HUES6 (cell line): ENCODE data around the gene EFNB3.

Experiments
- H3K27ac ChIP-seq: 2 replicates; pipeline ENCODE4 v1.7.0; 2013; ENCODE audit warnings: low read depth, mild to moderate bottlenecking, low read length, inconsistent platforms
- H3K27me3 ChIP-seq: 2 replicates; pipeline ENCODE4 v1.6.1; 2013; ENCODE audit warnings: low read length; ENCODE audit not compliant: control insufficient read depth, insufficient read depth
- H3K36me3 ChIP-seq: 2 replicates; pipeline ENCODE4 v1.6.1; 2013; ENCODE audit warnings: low read length; ENCODE audit not compliant: control insufficient read depth, insufficient read depth
- H3K4me1 ChIP-seq: 2 replicates; pipeline ENCODE4 v1.6.1; 2013; ENCODE audit warnings: low read length; ENCODE audit not compliant: control insufficient read depth, insufficient read depth
- H3K4me3 ChIP-seq: 2 replicates; pipeline ENCODE4 v1.5.1; 2013; ENCODE audit warnings: low read depth, low read length
- H3K9ac ChIP-seq: one replicate; pipeline ENCODE4 v1.6.1; 2013; ENCODE audit warnings: mild to moderate bottlenecking, low read length
- H3K9me3 ChIP-seq: 2 replicates; pipeline ENCODE4 v1.6.1; 2013; ENCODE audit warnings: low read depth, low read length; ENCODE audit not compliant: control insufficient read depth, insufficient read depth

EFNB3 gene

GRCh38 chr17:7750321-7750821 is 45.4 kb downstream of the EFNB3 start:
- Histone ChIP-seq H3K27me3 (no peaks in the 10 kb centered on the region), H3K9me3 (0 out of 2 replicates have a peak, but pooled peaks cover 3% of the 10 kb centered on the region), H3K9ac (no peak overlapping the region), H3K27ac (no peak overlapping the region), H3K36me3 (no peaks in the 10 kb centered on the region), H3K4me1 (0 out of 2 replicates have a peak, but pooled peaks cover 3% of the 10 kb centered on the region), H3K4me3 (no peak overlapping the region)

GRCh38 chr17:7754656-7755055 is 49.7 kb downstream of the EFNB3 start:
- Histone ChIP-seq H3K27ac (no peak overlapping the region), H3K36me3 (no peaks in the 10 kb centered on the region), H3K27me3 (peaks cover 7% of the 10 kb centered on the region; the same call in 1 of the 2 replicates)

GRCh38 chr17:7755095-7755890 is 50.3 kb downstream of the EFNB3 start:
- no peaks in the 10 kb centered on the region for H3K4me1 ChIP-seq
- no peak overlapping the region for H3K9ac ChIP-seq
- no peak overlapping the region for H3K4me3 ChIP-seq
- no peaks in the 10 kb centered on the region for H3K36me3 ChIP-seq
- H3K27ac ChIP-seq: no peak overlapping the region
- peaks cover 7% of the 10 kb centered on the region; the same call in 1 of the 2 replicates for H3K27me3 ChIP-seq
- H3K9me3 ChIP-seq: 0 out of 2 replicates have a peak, but pooled peaks cover 1% of the 10 kb centered on the region

More at GRCh38 chr17:7754656-7755055, 49.7 kb downstream of the EFNB3 start:
- Histone ChIP-seq H3K9ac (no peak overlapping the region), H3K4me3 (no peak overlapping the region), H3K9me3 (0 out of 2 replicates have a peak, but pooled peaks cover 3% of the 10 kb centered on the region), H3K4me1 (no peaks in the 10 kb centered on the region)

- Histone ChIP-seq H3K36me3 (no peaks in the 10 kb centered on the region), H3K4me1 (no peaks in the 10 kb centered on the region), H3K4me3 (no peak overlapping the region), H3K9ac (no peak overlapping the region), H3K9me3 (no peaks in the 10 kb centered on the region), H3K27ac (no peak overlapping the region), H3K27me3 (peaks cover 7% of the 10 kb centered on the region; the same call in 1 of the 2 replicates)
These were observed 52.0 kb downstream of the EFNB3 start for GRCh38 chr17:7756968-7757367.
